A549 (cell line): Measurements from ENCODE around the gene NEK5.

Experiments
- CBX2 ChIP-seq: fragments of 200-600 bp; sonication (generic); IDR thresholded peaks from 2 replicates; pipeline ENCODE4 v1.6.1; 2016; ENCODE audit warnings: low read depth, mild to moderate bottlenecking, borderline replicate concordance
- CEBPB ChIP-seq, 2 experiments: fragments of >200 bp in 1 of 2; sonication (Bioruptor Twin) in 1 of 2; formaldehyde crosslinking in 1 of 2; IDR thresholded peaks; 2 replicates each; pipeline ENCODE4 v1.6.1; 2012 to 2016
- CHD2 ChIP-seq: fragments of 150-350 bp; IDR thresholded peaks from 2 replicates; pipeline ENCODE4 v1.6.1; 2014; ENCODE audit warnings: low read length; ENCODE audit not compliant: partially characterized antibody
- CHD4 ChIP-seq: fragments of 200-600 bp; sonication (generic); IDR thresholded peaks from 2 replicates; pipeline ENCODE4 v1.6.1; 2016; ENCODE audit warnings: antibody characterized with exemption, mild to moderate bottlenecking, borderline replicate concordance
- EP300 ChIP-seq, 2 experiments: fragments of >200 bp; sonication (Bioruptor Twin); formaldehyde crosslinking; IDR thresholded peaks; 2 replicates in 1 of 2; 3 replicates in 1 of 2; pipeline ENCODE4 v1.6.1; 2016 to 2017
- FOSL2 ChIP-seq, 2 experiments: fragments of 450-650 bp in 1 of 2; fragments of >200 bp in 1 of 2; sonication (Bioruptor Twin) in 1 of 2; formaldehyde crosslinking; IDR thresholded peaks; 2 replicates each; pipeline versions ENCODE4 v1.5.0 to v1.6.1; 2016 to 2020; ENCODE audit warnings: mild to moderate bottlenecking in 1 of 2, moderate library complexity in 1 of 2
- JUN ChIP-seq, 2 experiments: fragments of >200 bp; sonication (Bioruptor Twin); formaldehyde crosslinking; IDR thresholded peaks; 2 replicates in 1 of 2; 3 replicates in 1 of 2; pipeline ENCODE4 v1.6.1; 2016 to 2017
- MAFK ChIP-seq: fragments of 450-650 bp; IDR thresholded peaks from 2 replicates; pipeline ENCODE4 v1.6.1; 2014; ENCODE audit not compliant: partially characterized antibody
- POLR2A ChIP-seq: IDR thresholded peaks from 2 replicates; pipeline ENCODE4 v1.6.1; 2012; ENCODE audit warnings: mild to moderate bottlenecking, low read length
- RAD21 ChIP-seq, 2 experiments: fragments of >200 bp in 1 of 2; sonication (Bioruptor Twin) in 1 of 2; formaldehyde crosslinking in 1 of 2; IDR thresholded peaks in 1 of 2; conservative IDR thresholded peaks in 1 of 2; 2 replicates in 1 of 2; 3 replicates in 1 of 2; pipeline ENCODE4 v1.6.1; 2012 to 2018; ENCODE audit warnings: inconsistent platforms in 1 of 2
- RFX5 ChIP-seq: fragments of 450-650 bp; IDR thresholded peaks from 2 replicates; pipeline ENCODE4 v1.7.1; 2014; ENCODE audit warnings: antibody characterized with exemption, mild to moderate bottlenecking, moderate library complexity
- TF ChIP-seq, protein P1 (sequence below): fragments of >200 bp; sonication (Bioruptor Twin); formaldehyde crosslinking; IDR thresholded peaks from 3 replicates; pipeline ENCODE4 v1.5.1; 2016

DNA sequence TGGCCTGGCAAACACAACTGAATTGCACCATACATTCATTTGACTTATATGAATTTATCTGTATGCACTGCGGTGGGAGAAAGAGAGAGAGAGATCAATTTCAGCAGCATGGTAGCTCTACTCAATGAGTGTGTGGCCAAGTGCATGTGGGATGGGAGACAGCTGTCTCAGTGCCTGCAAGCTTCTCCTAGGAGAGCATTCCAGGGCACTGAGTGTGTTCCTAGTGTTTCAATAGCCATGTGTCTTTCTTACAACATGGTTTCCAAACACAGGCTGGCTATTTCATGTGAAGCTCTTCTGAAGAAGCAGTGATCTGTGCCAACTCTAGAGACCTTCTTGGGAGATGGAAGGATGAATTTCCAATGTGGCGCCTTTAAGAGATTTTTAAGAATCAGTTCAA, 43.5 kb downstream of the NEK5 start:
- TF ChIP-seq POLR2A = no peak
- no peak for TF ChIP-seq RAD21 (conservative IDR thresholded peaks at IDR 0.05 in 1 of 2, IDR thresholded peaks at IDR 0.05 in 1 of 2)
- TF ChIP-seq JUN (IDR thresholded peaks at IDR 0.05) = no peak
- TF ChIP-seq, protein P1, sequence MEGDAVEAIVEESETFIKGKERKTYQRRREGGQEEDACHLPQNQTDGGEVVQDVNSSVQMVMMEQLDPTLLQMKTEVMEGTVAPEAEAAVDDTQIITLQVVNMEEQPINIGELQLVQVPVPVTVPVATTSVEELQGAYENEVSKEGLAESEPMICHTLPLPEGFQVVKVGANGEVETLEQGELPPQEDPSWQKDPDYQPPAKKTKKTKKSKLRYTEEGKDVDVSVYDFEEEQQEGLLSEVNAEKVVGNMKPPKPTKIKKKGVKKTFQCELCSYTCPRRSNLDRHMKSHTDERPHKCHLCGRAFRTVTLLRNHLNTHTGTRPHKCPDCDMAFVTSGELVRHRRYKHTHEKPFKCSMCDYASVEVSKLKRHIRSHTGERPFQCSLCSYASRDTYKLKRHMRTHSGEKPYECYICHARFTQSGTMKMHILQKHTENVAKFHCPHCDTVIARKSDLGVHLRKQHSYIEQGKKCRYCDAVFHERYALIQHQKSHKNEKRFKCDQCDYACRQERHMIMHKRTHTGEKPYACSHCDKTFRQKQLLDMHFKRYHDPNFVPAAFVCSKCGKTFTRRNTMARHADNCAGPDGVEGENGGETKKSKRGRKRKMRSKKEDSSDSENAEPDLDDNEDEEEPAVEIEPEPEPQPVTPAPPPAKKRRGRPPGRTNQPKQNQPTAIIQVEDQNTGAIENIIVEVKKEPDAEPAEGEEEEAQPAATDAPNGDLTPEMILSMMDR = no peak
- no peak for TF ChIP-seq FOSL2 (IDR thresholded peaks at IDR 0.05)
- TF ChIP-seq FOSL2 (CRISPR knock-in tag; IDR thresholded peaks at IDR 0.05) = no peak
- TF ChIP-seq CEBPB (IDR thresholded peaks at IDR 0.05) = no peak
- TF ChIP-seq RFX5 = no peak
- TF ChIP-seq CHD4 = no peak
- no peak for TF ChIP-seq CBX2
- no peak for TF ChIP-seq EP300 (IDR thresholded peaks at IDR 0.05)
- no peak for TF ChIP-seq CHD2
- no peak for TF ChIP-seq MAFK
